ENCODE results near the gene TSHZ2.

- TF ChIP-seq CEBPB (IDR thresholded peaks at IDR 0.05) (no peak), FOXM1 (IDR thresholded peaks at IDR 0.05; ENCODE audit: borderline replicate concordance, low read depth) (no peak), CREB1 (IDR thresholded peaks at IDR 0.05; ENCODE audit: low read depth) (no peak), RAD21 (IDR thresholded peaks at IDR 0.05; ENCODE audit: low read depth) (no peak), EP300 (IDR thresholded peaks at IDR 0.05; ENCODE audit: borderline replicate concordance) (no peak), USF1 (IDR thresholded peaks at IDR 0.05) (no peak), EGR1 (IDR thresholded peaks at IDR 0.05) (no peak), TCF12 (IDR thresholded peaks at IDR 0.05; ENCODE audit: low read depth) (no peak)
- TF ChIP-seq, protein P1, sequence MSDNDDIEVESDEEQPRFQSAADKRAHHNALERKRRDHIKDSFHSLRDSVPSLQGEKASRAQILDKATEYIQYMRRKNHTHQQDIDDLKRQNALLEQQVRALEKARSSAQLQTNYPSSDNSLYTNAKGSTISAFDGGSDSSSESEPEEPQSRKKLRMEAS (IDR thresholded peaks at IDR 0.05), result no peak
- TF ChIP-seq, protein P2, sequence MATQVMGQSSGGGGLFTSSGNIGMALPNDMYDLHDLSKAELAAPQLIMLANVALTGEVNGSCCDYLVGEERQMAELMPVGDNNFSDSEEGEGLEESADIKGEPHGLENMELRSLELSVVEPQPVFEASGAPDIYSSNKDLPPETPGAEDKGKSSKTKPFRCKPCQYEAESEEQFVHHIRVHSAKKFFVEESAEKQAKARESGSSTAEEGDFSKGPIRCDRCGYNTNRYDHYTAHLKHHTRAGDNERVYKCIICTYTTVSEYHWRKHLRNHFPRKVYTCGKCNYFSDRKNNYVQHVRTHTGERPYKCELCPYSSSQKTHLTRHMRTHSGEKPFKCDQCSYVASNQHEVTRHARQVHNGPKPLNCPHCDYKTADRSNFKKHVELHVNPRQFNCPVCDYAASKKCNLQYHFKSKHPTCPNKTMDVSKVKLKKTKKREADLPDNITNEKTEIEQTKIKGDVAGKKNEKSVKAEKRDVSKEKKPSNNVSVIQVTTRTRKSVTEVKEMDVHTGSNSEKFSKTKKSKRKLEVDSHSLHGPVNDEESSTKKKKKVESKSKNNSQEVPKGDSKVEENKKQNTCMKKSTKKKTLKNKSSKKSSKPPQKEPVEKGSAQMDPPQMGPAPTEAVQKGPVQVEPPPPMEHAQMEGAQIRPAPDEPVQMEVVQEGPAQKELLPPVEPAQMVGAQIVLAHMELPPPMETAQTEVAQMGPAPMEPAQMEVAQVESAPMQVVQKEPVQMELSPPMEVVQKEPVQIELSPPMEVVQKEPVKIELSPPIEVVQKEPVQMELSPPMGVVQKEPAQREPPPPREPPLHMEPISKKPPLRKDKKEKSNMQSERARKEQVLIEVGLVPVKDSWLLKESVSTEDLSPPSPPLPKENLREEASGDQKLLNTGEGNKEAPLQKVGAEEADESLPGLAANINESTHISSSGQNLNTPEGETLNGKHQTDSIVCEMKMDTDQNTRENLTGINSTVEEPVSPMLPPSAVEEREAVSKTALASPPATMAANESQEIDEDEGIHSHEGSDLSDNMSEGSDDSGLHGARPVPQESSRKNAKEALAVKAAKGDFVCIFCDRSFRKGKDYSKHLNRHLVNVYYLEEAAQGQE (IDR thresholded peaks at IDR 0.05; ENCODE audit: low read depth), result no peak
Observed at GRCh38 chr20:53223626-53224172, 251.5 kb downstream of the TSHZ2 start.

Measured in Ishikawa (cell line).